Activated T-cell treated with anti-CD3 and anti-CD28 coated beads for 1 hour (primary cell): ENCODE results near the gene GPRC5B.
A peak's percentile ranks its signal among the peaks of the same experiment; 100 is the strongest.

Experiments
- DNase-seq: peaks from one replicate; pipeline ENCODE4 v3.0.0-alpha.2; 2020; ENCODE audit warnings: low read depth

GPRC5B gene, protein sequence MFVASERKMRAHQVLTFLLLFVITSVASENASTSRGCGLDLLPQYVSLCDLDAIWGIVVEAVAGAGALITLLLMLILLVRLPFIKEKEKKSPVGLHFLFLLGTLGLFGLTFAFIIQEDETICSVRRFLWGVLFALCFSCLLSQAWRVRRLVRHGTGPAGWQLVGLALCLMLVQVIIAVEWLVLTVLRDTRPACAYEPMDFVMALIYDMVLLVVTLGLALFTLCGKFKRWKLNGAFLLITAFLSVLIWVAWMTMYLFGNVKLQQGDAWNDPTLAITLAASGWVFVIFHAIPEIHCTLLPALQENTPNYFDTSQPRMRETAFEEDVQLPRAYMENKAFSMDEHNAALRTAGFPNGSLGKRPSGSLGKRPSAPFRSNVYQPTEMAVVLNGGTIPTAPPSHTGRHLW

DNA sequence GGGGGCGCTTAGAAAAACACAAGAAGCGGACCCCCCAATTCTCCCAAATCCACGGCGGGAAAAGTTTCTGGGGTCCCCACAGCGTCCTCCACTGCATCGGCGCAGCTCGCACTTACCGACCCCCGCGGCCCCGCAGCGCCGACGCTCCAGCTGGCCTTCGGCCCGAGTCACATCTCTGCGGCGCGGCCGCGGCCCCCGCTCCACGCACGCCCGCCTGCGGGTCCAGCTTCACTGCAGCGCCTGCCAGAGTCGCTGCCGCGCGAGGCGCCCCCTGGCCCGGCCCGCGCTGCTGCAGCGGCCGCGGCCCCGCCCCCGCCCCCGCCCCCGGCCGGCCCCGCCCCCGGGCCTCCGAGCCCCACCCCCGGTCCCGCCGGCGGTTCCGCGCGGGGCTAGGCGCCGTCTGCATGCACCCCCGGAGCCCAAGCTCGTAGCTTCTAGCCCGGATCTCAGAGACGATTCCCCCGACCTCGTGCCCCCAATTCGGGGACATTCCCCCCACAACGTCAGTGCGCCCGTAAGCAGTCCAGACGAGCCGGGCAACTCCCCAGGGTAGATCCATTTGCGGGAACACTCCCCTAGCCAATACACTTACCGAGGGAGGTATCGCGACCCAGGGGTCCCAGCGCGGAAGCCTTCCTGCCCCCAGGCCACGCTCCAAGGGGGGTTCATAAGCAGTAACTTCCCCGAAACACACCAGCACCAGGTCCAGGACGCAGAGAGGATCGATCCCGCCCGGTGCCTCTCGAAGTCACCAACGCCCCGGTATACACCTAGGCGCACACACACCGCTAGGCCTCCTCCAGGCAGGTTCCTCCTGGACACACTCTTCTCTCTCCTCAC, at the start of gene GPRC5B:
Gene GPRC5B (minus strand): TSS at position 238 of the 840 bp plus-strand sequence. CDS start 12,003 bp downstream, outside the sequence.
- DNase-seq, result peak; percentile 33

DNA sequence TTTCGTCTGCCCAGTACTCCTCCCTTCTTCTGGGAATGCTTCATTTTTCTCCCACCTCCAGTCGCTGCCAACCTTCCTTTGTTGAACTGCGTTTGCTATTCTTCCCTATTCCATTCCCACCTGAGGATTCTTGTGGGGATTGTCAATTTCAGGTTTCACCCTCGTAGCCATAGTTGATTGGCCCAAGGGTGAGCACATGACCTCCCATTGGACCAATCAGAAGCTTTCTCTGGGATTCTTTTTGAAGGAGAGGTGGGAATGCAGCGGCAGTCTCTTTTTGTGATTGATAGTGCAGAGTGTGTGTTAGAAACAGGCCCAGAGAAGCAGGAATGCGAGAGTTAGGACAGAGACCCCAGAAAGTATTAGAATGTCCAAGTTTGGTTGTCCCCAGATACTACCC, 49.1 kb upstream of the GPRC5B start:
- DNase-seq, result no peak

DNA sequence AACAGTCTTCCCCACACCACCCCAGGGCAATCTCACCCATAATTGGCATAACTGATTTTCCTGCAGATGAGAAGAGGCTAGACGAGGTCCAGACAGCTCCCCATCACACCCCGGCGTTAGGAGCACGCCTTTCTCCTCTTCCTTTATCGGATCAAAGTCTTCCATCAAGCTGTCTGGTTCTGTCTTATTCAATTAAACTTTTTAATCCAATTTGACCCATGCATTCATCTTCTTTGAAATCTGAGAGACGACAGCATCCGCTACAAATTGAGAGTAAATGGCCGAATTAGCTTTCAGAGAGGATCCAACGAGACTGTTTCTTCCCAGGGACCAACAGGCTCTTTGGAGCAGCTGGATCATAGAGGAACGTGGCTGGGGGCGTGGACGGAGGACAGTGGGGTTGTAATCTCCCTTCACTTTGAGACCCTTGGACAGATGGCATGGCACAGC, 44.4 kb upstream of the GPRC5B start:
- no peak for DNase-seq

DNA sequence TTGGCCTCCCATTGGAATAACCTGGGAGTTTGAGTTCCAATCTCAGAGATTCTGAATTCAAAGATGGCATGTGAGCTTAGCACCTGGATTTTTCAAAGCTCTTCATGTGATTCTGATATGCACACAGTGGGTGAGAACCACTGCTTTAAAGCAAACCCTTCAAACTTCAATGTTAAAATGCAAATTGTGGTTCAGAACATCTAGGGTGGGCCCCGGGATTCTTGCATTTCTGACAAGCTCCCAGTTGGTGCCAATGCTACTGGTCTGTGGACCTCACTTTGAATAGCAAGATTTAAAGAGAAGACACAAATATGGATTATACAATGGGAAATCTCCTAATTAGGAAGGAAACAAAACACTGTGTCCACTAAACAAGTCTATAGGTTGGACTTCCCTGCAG, 43.8 kb upstream of the GPRC5B start:
- no peak for DNase-seq

DNA sequence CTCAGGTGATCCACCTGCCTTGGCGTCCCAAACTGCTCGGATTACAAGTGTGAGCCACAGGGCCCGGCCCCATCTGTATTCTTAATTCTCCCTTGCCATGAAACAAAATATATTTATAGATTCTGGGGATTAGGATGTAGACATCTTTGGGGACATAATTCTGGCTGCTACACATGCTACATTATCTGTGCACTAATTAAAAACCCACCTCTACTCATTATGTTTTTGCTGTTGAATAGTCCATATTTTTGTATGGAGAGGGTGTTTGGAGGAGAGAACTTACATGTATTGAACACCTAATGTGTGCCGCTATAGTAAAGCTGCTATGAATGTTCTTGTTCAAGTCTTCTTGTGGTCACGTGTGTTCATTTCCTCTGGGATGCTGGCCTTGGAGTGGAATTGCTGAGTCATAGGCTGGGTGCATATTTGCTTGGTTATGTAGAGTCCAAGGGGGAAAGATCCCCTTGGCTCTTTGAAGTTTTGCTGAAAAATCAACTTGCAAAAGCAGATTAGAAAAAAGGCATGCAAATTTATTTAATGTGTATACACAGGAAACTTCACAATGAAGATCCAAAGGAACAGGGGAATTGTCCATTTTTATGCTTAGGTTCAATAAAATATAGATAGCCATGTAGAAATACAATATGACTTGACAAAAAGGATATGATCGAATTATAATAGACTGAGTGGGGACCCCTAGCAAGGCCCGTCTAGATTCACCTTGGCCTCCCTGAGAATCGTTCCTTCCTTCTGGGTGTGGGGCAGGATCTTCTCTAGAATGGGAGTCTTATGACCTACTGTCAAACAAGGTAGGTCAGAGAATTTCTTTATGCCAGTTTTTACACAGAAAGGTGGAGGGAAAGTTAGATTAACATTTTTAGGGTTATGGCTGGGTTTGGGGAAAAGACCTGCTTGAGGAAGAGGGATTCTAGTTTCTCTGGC, 42.1 kb upstream of the GPRC5B start:
- DNase-seq, result no peak

DNA sequence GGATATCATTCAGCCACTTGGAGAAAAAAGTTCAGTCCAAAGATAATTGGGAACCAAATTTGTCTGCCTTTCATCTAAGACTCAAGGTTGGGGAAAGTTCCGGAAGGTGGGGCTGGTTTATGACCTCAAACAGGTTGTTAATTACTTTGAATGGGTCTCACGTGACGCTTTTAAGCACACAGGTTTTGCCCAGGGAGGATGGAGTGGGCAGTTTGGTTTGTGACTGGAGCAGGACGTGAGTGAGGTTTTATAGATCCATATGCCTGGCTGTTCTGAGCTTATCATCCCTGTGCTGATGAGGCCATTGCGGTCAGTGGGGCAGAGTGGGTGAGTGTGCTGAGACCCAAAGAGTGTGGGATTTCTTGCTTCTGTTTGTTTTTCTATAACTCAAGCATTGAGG, 38.7 kb upstream of the GPRC5B start:
- no peak for DNase-seq

DNA sequence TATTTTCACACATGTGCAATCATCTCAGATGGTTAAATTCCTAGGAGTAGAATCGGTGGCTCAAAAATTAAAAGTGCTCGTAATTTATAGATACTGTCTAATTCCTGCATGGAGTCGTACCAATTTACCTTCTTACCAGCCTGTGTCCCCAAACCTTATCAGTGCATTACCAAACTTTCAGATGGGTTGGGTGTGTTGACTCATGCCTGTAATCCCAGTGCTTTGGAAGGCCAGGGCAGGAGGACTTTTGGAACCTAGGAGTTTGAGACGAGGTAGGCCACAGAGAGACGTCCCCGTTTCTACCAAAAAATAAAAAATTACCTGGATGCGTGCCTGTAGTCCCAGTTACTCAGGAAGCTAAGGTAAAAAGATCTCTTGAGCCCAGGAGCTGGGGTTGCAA, 34.5 kb upstream of the GPRC5B start:
- DNase-seq, result no peak

DNA sequence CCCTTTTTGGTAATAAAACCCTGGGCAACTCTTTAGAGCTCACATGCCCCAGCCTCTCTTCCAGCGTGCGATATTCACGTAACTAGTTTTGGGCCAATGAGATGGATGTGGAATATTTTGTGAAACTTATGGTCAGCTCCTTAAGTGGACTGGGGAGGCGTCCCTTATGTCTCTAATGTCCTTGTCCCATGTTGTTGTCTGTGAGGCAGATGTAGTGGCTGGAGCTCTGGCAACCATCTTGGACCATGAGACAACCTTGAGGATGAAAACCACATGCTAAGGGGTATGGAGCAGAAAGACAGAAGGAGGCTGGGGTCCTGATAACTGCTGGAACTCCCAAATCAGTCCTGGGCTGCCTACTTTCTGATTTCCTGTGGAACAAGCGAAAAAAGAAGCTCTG, 31.4 kb upstream of the GPRC5B start:
- DNase-seq, result no peak

DNA sequence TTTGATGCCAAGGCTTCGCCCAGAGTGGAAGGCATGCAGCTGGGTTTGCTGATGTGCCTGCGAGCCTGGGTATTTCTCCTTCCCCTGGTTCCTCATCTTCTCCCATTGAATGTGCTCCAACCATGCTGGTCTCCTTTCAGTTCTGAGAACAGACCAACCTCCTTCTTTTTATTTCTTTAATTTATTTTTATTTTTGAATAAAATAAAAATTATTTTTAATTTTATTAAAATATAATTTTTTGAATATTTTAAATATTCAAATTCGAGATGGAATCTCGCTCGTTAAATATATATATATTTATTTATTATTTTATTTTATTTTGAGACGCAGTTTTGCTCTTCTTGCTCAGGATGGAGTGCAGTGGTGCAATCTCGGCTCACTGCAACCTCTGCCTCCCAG, 30.2 kb upstream of the GPRC5B start:
- DNase-seq, result no peak

DNA sequence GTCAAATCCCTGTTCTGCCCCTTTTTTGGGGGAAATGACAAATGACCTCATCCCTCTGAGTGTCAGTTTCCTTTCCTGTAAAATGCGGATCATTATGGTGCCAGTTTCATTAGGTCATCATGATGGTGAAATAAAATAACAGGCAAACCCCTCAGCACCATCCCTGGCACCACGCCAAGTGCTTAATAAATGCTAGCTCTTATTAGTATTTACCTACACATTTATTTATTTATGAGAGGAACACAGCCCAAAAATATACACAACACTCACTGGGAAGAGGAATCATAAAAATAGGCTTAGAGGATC, 28.6 kb upstream of the GPRC5B start:
- DNase-seq, result no peak

DNA sequence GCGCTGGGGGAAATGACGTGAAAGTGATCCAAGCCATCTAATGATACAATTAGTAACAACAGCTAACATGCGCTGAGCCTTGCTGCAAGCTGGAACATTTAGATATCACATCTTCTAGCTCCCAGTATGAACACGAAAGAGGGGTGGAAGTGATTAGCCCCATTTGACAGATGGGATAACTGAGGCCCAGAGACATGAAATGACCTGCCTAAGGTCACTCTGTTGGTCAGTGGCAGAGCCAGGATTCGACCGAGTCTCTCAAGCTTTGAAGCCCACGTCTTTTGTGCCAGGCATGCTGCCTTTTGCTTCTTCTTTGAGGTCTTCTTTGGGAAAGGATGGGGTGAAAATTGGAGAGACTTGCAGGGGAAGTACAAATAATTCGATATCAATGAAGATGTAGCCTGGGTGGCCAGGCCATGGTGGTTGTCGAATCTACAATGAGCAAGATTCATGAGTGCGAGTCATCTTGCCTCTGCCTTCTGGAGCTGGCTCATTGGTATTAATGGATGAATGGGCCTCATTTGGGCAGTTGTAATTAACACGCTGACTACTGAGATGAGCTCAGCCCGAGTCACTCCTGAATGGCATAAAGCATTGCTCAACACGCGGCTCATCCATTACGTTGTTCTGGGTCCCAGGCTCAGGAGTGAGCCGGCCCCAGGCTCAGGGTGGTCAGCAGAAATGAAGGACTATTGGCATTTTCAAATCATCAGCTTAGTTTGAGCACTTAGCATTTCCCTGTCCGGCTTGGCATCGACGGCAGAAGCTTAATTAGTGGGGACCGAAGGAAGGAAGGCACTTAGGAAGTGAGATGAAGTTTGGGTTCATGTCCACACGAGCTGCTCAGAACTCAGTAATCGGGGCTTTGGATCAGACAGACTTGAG, 28.0 kb upstream of the GPRC5B start:
- DNase-seq, result no peak

DNA sequence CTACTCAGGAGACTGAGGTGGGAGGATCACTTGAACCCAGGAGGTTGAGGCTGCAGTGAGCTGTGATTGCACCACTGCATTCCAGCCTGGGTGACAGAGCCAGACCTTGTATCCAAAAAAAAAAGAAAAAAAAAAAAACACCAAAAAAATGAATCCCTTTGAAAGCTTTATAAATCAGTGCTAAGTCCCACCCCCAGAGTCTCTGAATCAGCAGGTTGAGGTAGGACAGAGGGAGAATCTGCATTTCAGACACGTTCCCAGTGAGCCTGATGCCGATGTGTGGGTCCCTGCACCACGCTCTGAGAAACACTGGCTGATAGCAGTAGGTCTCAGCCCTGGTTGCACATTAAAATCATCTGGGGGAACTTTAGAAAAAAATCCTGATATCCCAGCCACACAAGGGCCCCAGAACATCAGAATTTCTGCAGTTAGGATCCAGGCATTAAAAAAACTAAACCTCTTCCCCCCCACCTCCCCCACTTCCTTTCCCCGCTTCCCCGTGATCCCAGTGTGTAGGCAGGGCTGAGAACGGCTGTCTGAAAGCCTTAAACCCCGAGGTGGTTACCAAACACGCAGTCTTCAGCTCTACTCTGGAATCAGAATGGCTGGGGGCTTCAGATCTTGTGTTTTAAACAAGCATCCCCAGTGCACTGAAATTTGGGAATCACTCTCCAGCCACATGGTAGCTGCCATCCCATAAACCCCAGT, 27.3 kb upstream of the GPRC5B start:
- DNase-seq, result no peak

DNA sequence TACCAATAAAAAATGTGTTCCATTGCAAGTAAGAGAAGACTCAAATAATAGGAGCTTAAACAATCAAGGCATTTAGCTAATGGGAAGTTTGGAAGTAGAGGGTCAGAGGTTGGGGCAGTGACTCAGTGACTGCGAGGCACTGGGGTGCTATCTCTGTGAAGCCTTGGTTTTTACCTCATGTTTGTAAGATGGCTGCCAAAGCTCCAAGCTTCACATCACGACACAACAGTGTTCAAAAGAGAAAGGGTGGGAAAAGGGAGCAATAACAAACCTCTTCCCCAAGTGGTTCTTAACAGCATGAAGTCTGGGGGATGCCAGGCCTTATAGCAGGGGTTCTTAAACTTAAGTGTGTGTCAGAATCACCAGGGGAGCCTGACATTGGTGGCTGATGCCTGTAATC, 26.6 kb upstream of the GPRC5B start:
- DNase-seq, result no peak

DNA sequence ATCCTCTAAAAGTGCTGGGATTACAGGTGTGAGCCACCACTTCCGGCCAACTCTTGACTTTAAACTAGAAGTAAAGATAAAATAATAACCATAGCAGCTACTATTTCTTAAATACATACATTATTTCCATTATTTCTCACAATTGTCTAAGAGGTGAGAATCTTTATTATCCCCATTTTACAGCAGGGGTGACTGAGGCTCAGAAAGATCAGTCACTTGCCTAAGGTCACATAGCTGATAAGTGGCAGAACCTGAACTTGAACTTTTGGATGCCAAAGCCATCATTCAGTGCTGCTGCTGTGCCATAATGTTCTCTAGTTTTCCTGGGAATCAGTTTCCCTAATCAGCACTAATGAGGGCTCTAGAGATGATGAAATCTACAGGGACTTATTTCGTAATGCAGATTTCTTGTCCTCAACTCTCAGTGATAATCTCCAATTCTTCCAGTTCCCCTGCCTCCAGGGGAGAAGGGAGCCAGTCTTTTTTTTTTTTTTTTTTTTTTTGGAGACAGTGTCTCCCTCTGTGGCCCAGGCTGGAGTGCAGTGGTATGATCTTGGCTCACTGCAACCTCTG, 25.2 kb upstream of the GPRC5B start:
- DNase-seq, result no peak

DNA sequence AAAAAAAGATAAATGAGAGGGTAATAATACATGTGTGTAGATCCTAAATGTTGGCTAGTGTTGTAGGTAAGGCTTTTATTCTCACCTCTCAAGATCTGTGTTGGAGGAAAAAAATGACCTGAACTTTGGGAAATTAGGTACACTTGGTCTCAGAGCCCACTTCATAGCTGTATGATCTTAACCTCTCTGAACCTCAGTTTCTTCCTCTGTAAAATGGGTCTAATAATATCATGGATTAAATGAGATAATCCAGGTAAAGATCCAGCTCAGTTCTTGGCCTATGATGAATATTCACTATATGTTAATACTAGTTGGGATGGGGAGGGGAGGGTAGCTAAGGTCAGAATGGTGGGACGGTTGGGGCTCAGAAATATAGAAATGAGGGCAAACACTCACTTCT, 24.3 kb upstream of the GPRC5B start:
- no peak for DNase-seq

DNA sequence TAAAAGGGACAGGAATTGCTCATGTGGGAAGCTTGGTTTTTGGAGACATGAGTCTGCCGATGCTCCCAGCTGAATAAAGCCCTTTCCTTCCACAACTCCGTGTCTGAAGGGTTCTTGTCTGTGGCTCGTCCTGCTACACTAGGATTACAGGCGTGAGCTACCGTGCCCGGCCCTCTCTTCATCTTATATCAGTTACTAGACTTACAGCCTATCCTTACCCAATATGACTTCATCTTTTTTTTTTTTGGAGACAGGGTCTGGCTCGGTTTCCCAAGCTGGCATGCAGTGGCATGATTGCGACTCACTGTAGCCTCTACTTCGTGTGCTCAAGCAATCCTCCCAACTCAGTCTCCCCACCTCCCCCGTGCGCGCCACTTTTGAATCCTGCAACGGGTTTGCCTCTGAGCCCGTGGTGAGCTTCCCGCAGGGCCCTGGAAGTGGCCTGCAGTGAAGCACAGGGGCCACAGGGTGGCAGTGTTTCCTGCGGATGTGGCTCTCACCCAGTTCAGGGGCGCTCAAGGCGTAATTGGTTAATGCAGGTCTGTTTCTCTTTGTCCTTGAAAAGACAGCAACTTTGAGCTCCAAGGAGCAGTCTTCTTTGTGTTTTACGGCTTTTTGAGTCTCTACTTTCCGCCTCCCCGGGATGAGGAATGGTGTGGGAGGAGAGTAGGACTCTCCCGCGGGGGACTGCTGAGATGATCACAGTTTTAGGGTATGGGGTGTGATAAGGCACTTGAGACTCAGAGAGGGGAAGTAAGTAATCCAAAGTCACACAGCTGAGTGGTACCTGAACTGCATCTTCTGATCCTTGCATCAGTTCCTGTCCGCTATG, 22.7 kb upstream of the GPRC5B start:
- peak; percentile 48 for DNase-seq

DNA sequence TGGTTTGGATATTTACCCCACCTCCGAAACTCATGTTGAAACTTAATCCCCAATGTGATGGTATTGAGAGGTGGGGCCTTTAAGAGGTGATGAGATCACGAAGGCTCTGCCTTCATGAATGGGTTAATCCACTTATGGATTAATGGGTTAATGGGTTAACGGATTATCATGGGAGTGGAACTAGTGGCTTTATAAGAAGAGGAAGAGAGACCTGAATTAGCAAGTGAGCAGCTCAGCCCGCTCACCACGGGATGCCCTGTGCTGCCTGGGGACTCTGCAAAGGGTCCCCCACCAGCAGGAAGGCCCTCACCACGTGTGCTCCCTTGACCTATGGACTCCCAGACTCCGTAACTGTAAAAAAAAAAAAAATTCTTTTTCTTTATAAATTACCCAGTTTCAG, 16.5 kb upstream of the GPRC5B start:
- no peak for DNase-seq

DNA sequence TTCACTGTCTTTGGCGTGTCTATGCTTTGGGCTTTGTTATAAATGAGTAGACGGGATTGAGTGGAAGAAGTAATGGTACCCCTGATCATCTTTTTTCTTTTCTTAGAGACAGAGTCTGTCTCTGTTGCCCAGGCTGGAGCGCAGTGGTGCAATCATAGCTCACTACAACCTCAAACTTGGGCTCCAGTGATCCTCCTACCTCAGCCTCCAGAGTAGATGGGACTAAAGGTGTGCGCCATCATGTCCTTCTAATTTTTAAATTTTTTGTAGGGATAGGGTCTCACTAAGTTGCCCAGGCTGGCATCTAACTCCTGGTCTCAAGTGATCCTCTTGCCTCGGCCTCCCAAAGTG, 14.9 kb upstream of the GPRC5B start:
- DNase-seq, result no peak

DNA sequence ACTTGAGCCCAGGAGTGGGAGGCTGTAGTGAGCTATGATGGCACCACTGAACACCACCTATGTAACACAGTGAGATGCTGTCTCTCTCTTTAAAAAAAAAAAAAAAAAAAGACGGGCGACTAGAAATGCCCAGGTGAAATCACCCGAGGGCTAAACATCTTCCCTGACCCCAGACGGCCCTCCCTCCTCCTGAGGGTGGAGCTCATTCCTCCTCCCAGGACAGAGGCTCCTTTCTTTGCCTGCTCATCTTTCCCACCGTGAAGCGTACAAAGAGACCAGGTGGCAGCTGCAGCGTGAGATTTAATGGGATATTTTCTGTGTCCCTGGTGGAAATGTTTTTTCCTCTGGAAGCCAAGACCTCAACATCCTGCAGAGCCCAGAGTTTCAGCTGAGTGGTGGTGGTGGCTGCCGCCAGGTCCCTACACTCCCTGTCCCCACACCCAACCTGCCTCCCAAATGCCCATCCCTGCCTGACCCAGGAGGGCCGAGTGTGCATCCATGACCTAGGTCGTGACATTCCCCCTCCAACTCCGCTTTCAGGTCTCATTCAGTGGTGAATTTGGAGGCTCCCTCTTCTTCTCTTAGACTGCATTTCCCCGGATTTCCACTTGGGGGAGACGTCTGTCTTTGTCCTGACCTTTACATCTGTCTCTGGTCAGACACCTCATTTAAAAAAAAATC, 14.4 kb upstream of the GPRC5B start:
- DNase-seq, result no peak
